Measurements from ENCODE around the gene GABRG2.

GRCh38 chr5:162163663-162164062 lies 96.1 kb downstream of the GABRG2 start:
- TF ChIP-seq TOX (CRISPR knock-in tag; IDR thresholded peaks at IDR 0.05; ENCODE audit: borderline replicate concordance), result no peak
- TF ChIP-seq ARNTL (CRISPR knock-in tag; IDR thresholded peaks at IDR 0.05; ENCODE audit: borderline replicate concordance, low read depth), result no peak
- no peak for TF ChIP-seq ESRRG (CRISPR knock-in tag; IDR thresholded peaks at IDR 0.05)
- no peak for TF ChIP-seq PATZ1 (CRISPR knock-in tag; IDR thresholded peaks at IDR 0.05; ENCODE audit: borderline replicate concordance)
- no peak for TF ChIP-seq ISL1 (CRISPR knock-in tag; IDR thresholded peaks at IDR 0.05)
